ENCODE results near the gene NOS3. TPM values are rescaled to one million over a fixed set of nuclear protein-coding genes. Genes with fewer than 3 reads are reported as not detected.

The NOS3 gene
- total RNA-seq, 4 donors from 2014 or later: 1.4 to 10.8 (median 4.2) TPM

DNA sequence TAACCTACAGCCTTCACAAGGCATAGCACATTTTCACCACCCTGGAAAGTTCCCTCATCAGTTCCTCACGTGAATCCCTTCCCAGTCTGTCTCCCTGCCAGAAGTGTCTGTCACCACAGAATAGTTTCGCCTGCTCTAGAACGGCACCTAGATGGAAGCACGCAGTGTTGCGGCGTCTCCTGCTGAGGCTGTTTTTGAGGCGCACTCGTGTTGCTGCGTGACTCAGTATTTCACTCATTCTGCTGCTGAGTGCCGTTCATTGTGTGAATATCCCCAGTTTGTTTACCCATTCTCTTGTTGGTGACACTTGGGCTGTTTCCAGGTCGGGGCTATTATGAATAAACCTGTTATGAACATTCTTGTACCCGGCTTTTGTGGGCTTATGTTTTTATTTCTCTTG lies 12.8 kb downstream of the NOS3 start:
- intact Hi-C loops (cut with DNase I; ENCODE audit: low total_unique reads) (no loop called here), in situ Hi-C loops (cut with MboI; ENCODE audit: low sequenced_read_pairs in 4 of 4) (no loop called here)
- H3K36me3 ChIP-seq: no peaks in the 10 kb centered on the region
- TF ChIP-seq, protein P1, sequence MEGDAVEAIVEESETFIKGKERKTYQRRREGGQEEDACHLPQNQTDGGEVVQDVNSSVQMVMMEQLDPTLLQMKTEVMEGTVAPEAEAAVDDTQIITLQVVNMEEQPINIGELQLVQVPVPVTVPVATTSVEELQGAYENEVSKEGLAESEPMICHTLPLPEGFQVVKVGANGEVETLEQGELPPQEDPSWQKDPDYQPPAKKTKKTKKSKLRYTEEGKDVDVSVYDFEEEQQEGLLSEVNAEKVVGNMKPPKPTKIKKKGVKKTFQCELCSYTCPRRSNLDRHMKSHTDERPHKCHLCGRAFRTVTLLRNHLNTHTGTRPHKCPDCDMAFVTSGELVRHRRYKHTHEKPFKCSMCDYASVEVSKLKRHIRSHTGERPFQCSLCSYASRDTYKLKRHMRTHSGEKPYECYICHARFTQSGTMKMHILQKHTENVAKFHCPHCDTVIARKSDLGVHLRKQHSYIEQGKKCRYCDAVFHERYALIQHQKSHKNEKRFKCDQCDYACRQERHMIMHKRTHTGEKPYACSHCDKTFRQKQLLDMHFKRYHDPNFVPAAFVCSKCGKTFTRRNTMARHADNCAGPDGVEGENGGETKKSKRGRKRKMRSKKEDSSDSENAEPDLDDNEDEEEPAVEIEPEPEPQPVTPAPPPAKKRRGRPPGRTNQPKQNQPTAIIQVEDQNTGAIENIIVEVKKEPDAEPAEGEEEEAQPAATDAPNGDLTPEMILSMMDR (IDR thresholded peaks at IDR 0.05 in 4 of 5, conservative IDR thresholded peaks at IDR 0.05 in 1 of 5): no peak
- no peak for TF ChIP-seq POLR2A (IDR thresholded peaks at IDR 0.05)
- ATAC-seq: no peak
- no peak for DNase-seq
- no peak overlapping the region for H3K27ac ChIP-seq
- H3K9me3 ChIP-seq: no peaks in the 10 kb centered on the region
- no peaks in the 10 kb centered on the region for H3K4me1 ChIP-seq
- H3K4me3 ChIP-seq: no peak overlapping the region
- H3K27me3 ChIP-seq: peaks cover 0 to 4% (median 3%) of the 10 kb centered on the region in 3 donors

DNA sequence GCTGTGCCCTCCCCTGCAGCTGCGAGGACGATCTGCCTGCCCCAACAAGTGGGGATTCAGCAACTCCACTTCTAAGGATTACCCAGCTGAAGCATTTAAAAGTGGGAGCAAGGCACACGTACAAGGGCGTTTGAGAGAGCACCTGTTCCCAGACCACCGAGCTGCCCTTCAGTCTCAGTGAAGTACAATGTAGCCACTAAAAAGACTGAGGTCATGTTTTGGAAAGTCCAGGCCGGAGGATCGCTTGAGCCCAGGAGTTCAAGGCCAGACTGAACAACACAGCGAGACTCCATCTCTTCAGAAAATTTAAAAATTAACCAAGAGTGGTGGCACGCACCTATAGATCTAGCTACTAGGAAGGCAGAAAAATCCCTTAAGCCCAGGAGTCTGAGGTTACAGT lies 14.7 kb downstream of the NOS3 start:
- Histone ChIP-seq H3K36me3 (no peaks in the 10 kb centered on the region), H3K4me1 (no peaks in the 10 kb centered on the region), H3K27ac (no peak overlapping the region), H3K9me3 (no peaks in the 10 kb centered on the region), H3K4me3 (no peak overlapping the region), H3K27me3 (peaks cover 0 to 23% (median 20%) of the 10 kb centered on the region in 3 donors)
- intact Hi-C loops (cut with DNase I; ENCODE audit: low total_unique reads) (no loop called here), in situ Hi-C loops (cut with MboI; ENCODE audit: low sequenced_read_pairs in 4 of 4) (no loop called here)
- ATAC-seq (no peak), DNase-seq (no peak)
- TF ChIP-seq POLR2A (IDR thresholded peaks at IDR 0.05): no peak
- TF ChIP-seq, protein P1 (IDR thresholded peaks at IDR 0.05 in 4 of 5, conservative IDR thresholded peaks at IDR 0.05 in 1 of 5): no peak

DNA sequence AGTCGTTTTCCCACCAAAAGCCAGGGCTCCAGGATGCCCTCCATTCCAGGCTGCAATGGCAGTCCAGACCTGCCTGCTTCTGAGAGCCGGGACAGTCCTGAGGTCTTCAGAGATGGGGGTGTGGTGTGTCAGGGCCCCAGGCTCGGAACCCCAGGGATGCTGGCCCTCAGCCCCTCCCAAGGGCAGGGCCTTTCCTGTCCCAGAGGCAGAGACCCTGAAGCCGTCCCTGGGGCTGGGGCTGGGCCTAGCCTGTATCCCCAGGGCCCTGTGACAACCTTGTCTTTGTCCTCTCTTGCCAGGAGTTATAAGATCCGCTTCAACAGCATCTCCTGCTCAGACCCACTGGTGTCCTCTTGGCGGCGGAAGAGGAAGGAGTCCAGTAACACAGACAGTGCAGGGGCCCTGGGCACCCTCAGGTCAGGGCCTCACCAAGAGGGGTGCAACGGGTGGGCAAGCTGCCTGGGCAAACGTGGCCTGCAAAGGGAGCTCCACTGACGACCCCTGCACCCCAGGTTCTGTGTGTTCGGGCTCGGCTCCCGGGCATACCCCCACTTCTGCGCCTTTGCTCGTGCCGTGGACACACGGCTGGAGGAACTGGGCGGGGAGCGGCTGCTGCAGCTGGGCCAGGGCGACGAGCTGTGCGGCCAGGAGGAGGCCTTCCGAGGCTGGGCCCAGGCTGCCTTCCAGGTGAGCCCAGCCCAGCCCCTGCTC lies 15.9 kb downstream of the NOS3 start:
- H3K27ac ChIP-seq: no peak overlapping the region
- no peaks in the 10 kb centered on the region for H3K36me3 ChIP-seq
- H3K4me3 ChIP-seq: no peak overlapping the region
- H3K27me3 ChIP-seq: peaks cover 0 to 24% (median 23%) of the 10 kb centered on the region in 3 donors
- no peaks in the 10 kb centered on the region for H3K4me1 ChIP-seq
- ATAC-seq: no peak
- TF ChIP-seq, protein P1 (IDR thresholded peaks at IDR 0.05 in 4 of 5, conservative IDR thresholded peaks at IDR 0.05 in 1 of 5): no peak
- no peak for TF ChIP-seq POLR2A (IDR thresholded peaks at IDR 0.05)
- intact Hi-C loops (cut with DNase I; ENCODE audit: low total_unique reads): no loop called here
- H3K9me3 ChIP-seq: no peaks in the 10 kb centered on the region
- DNase-seq: no peak
- in situ Hi-C loops (cut with MboI; ENCODE audit: low sequenced_read_pairs in 4 of 4): no loop called here

DNA sequence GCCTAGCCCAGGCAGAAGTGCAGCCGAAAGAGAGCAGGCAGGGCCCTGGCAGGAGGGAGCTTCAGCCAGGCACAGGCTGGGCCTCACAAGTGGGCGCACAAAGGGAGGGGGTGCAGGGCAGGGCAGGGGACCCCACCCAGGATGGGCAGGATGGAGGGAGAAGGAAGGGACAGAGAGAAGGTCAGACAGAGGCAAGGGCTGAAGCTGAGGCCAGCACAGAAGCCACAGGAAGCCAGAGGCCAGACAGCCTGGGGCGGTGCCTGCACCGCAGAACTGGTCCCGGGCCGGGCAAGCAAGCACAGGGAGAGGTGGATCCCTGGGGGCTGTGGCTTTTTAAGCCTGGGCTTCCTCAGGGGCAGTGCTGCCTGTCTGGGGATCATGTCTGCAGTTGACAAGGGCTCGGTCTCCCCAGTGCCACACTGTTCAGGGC lies 16.7 kb downstream of the NOS3 start:
- intact Hi-C loops (cut with DNase I; ENCODE audit: low total_unique reads): no loop called here

More for the DNA sequence above, 16.7 kb downstream of the NOS3 start:
- H3K27me3 ChIP-seq: peaks cover 5 to 25% (median 23%) of the 10 kb centered on the region in 3 donors
- DNase-seq (no peak), ATAC-seq (no peak)
- no peak overlapping the region for H3K27ac ChIP-seq
- TF ChIP-seq POLR2A (IDR thresholded peaks at IDR 0.05): no peak
- TF ChIP-seq, protein P1 (IDR thresholded peaks at IDR 0.05 in 4 of 5, conservative IDR thresholded peaks at IDR 0.05 in 1 of 5): no peak
- no peaks in the 10 kb centered on the region for H3K4me1 ChIP-seq
- in situ Hi-C loops (cut with MboI; ENCODE audit: low sequenced_read_pairs in 4 of 4): no loop called here
- no peaks in the 10 kb centered on the region for H3K36me3 ChIP-seq
- H3K4me3 ChIP-seq: no peak overlapping the region
- H3K9me3 ChIP-seq: no peaks in the 10 kb centered on the region
